Measurements from ENCODE around the gene ARHGEF7.

ARHGEF7 gene

GRCh38 chr13:111319998-111320911 lies 205.1 kb downstream of the ARHGEF7 start, which contains the start of gene TEX29:
Gene TEX29 (plus strand): TSS chr13:111320642. CDS start chr13:111320891, 249 bp downstream.
- Histone ChIP-seq H3K9me3 (ENCODE audit: insufficient read depth, low read depth, low read length) (no peaks in the 10 kb centered on the region), H3K4me1 (ENCODE audit: insufficient read depth, low read length, poor library complexity, severe bottlenecking) (no peaks in the 10 kb centered on the region), H3K79me2 (ENCODE audit: insufficient read depth, low read length) (no peaks in the 10 kb centered on the region), H3K9ac (ENCODE audit: low read depth, low read length, poor library complexity, severe bottlenecking) (no peak within 1 kb of the TSS), H2AFZ (ENCODE audit: low read length) (no peak within 1 kb of the TSS), H3K36me3 (ENCODE audit: insufficient read depth, low read length) (no peaks in the 10 kb centered on the region), H3K4me3 (ENCODE audit: low read length, poor library complexity, severe bottlenecking) (no peak within 1 kb of the TSS), H4K20me1 (ENCODE audit: insufficient read depth, low read length, poor library complexity, severe bottlenecking) (no peaks in the 10 kb centered on the region), H3K9me2 (replicated peaks; ENCODE audit: low read depth, low read length) (no peaks in the 10 kb centered on the region), H3K27me3 (ENCODE audit: insufficient read depth, low read length, poor library complexity, severe bottlenecking) (no peaks in the 10 kb centered on the region), H3F3A (ENCODE audit: low read depth) (no peaks in the 10 kb centered on the region), H3K4me2 (ENCODE audit: low read depth, low read length, poor library complexity, severe bottlenecking) (no peak within 1 kb of the TSS)
- no peak for TF ChIP-seq EZH2phosphoT487 (IDR thresholded peaks at IDR 0.05; ENCODE audit: borderline replicate concordance)
- TF ChIP-seq, protein P1, sequence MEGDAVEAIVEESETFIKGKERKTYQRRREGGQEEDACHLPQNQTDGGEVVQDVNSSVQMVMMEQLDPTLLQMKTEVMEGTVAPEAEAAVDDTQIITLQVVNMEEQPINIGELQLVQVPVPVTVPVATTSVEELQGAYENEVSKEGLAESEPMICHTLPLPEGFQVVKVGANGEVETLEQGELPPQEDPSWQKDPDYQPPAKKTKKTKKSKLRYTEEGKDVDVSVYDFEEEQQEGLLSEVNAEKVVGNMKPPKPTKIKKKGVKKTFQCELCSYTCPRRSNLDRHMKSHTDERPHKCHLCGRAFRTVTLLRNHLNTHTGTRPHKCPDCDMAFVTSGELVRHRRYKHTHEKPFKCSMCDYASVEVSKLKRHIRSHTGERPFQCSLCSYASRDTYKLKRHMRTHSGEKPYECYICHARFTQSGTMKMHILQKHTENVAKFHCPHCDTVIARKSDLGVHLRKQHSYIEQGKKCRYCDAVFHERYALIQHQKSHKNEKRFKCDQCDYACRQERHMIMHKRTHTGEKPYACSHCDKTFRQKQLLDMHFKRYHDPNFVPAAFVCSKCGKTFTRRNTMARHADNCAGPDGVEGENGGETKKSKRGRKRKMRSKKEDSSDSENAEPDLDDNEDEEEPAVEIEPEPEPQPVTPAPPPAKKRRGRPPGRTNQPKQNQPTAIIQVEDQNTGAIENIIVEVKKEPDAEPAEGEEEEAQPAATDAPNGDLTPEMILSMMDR (conservative IDR thresholded peaks at IDR 0.05; ENCODE audit: low read length), result no peak

GRCh38 chr13:111322001-111322915 lies 207.1 kb downstream of the ARHGEF7 start:
- H3K4me3 ChIP-seq (ENCODE audit: low read length, poor library complexity, severe bottlenecking), result no peak overlapping the region
- H4K20me1 ChIP-seq (ENCODE audit: insufficient read depth, low read length, poor library complexity, severe bottlenecking), result no peaks in the 10 kb centered on the region
- TF ChIP-seq, protein P1 (conservative IDR thresholded peaks at IDR 0.05; ENCODE audit: low read length), result no peak
- no peak for TF ChIP-seq EZH2phosphoT487 (IDR thresholded peaks at IDR 0.05; ENCODE audit: borderline replicate concordance)
- no peaks in the 10 kb centered on the region for H3K79me2 ChIP-seq (ENCODE audit: insufficient read depth, low read length)
- no peaks in the 10 kb centered on the region for H3K27me3 ChIP-seq (ENCODE audit: insufficient read depth, low read length, poor library complexity, severe bottlenecking)
- no peaks in the 10 kb centered on the region for H3F3A ChIP-seq (ENCODE audit: low read depth)
- H3K36me3 ChIP-seq (ENCODE audit: insufficient read depth, low read length), result no peaks in the 10 kb centered on the region
- H3K9ac ChIP-seq (ENCODE audit: low read depth, low read length, poor library complexity, severe bottlenecking), result no peak overlapping the region
- H2AFZ ChIP-seq (ENCODE audit: low read length), result no peak overlapping the region
- no peaks in the 10 kb centered on the region for H3K4me1 ChIP-seq (ENCODE audit: insufficient read depth, low read length, poor library complexity, severe bottlenecking)
- H3K4me2 ChIP-seq (ENCODE audit: low read depth, low read length, poor library complexity, severe bottlenecking), result no peak overlapping the region
- no peaks in the 10 kb centered on the region for H3K9me2 ChIP-seq (replicated peaks; ENCODE audit: low read depth, low read length)
- no peaks in the 10 kb centered on the region for H3K9me3 ChIP-seq (ENCODE audit: insufficient read depth, low read depth, low read length)

GRCh38 chr13:111322916-111323331 lies 207.8 kb downstream of the ARHGEF7 start:
- no peak overlapping the region for H2AFZ ChIP-seq (ENCODE audit: low read length)
- no peaks in the 10 kb centered on the region for H4K20me1 ChIP-seq (ENCODE audit: insufficient read depth, low read length, poor library complexity, severe bottlenecking)
- H3K4me2 ChIP-seq (ENCODE audit: low read depth, low read length, poor library complexity, severe bottlenecking), result no peak overlapping the region
- H3K79me2 ChIP-seq (ENCODE audit: insufficient read depth, low read length), result no peaks in the 10 kb centered on the region
- TF ChIP-seq, protein P1 (conservative IDR thresholded peaks at IDR 0.05; ENCODE audit: low read length), result no peak
- no peak for TF ChIP-seq EZH2phosphoT487 (IDR thresholded peaks at IDR 0.05; ENCODE audit: borderline replicate concordance)
- H3K4me1 ChIP-seq (ENCODE audit: insufficient read depth, low read length, poor library complexity, severe bottlenecking), result no peaks in the 10 kb centered on the region
- H3K36me3 ChIP-seq (ENCODE audit: insufficient read depth, low read length), result no peaks in the 10 kb centered on the region
- H3K9me2 ChIP-seq (replicated peaks; ENCODE audit: low read depth, low read length), result no peaks in the 10 kb centered on the region
- no peaks in the 10 kb centered on the region for H3K9me3 ChIP-seq (ENCODE audit: insufficient read depth, low read depth, low read length)
- no peaks in the 10 kb centered on the region for H3F3A ChIP-seq (ENCODE audit: low read depth)
- H3K27me3 ChIP-seq (ENCODE audit: insufficient read depth, low read length, poor library complexity, severe bottlenecking), result no peaks in the 10 kb centered on the region
- no peak overlapping the region for H3K9ac ChIP-seq (ENCODE audit: low read depth, low read length, poor library complexity, severe bottlenecking)
- H3K4me3 ChIP-seq (ENCODE audit: low read length, poor library complexity, severe bottlenecking), result no peak overlapping the region
